HG03469 (cell line): ENCODE measurements around the gene CUBN.

Experiments used
- ATAC-seq: cut with Tn5 transposase; IDR thresholded peaks from one replicate; pipeline ENCODE4 v1.9.1; 2021; ENCODE audit warnings: mild to moderate bottlenecking, moderate library complexity, moderate number of reproducible peaks; ENCODE audit not compliant: unreplicated experiment

The CUBN gene

GRCh38 chr10:17043586-17043985, 86.0 kb downstream of the CUBN start:
- ATAC-seq = no peak

- no peak for ATAC-seq
Observed at GRCh38 chr10:17041626-17042520, 87.7 kb downstream of the CUBN start.

GRCh38 chr10:17038627-17039026, 91.0 kb downstream of the CUBN start:
- no peak for ATAC-seq

GRCh38 chr10:17037910-17038309, 91.7 kb downstream of the CUBN start:
- ATAC-seq = no peak

GRCh38 chr10:17035446-17035845, 94.2 kb downstream of the CUBN start:
- ATAC-seq = no peak

- ATAC-seq = no peak
Observed at GRCh38 chr10:17033529-17034260, 95.9 kb downstream of the CUBN start.

GRCh38 chr10:17031637-17032635, 97.7 kb downstream of the CUBN start:
- ATAC-seq = no peak

GRCh38 chr10:17029581-17030271, 99.9 kb downstream of the CUBN start:
- no peak for ATAC-seq

GRCh38 chr10:17029239-17029580, 100.4 kb downstream of the CUBN start:
- no peak for ATAC-seq

- no peak for ATAC-seq
Observed at GRCh38 chr10:17028798-17029197, 100.8 kb downstream of the CUBN start.

GRCh38 chr10:17026686-17027485, 102.7 kb downstream of the CUBN start:
- ATAC-seq = no peak

GRCh38 chr10:17025444-17026295, 103.9 kb downstream of the CUBN start:
- ATAC-seq = no peak

GRCh38 chr10:17024461-17024860, 105.2 kb downstream of the CUBN start:
- ATAC-seq = no peak

- peak; percentile 94 for ATAC-seq
Observed at GRCh38 chr10:17023386-17024298, 106.0 kb downstream of the CUBN start.

- no peak for ATAC-seq
Observed at GRCh38 chr10:17022896-17023295, 106.7 kb downstream of the CUBN start.

GRCh38 chr10:17022466-17022825, 107.2 kb downstream of the CUBN start:
- ATAC-seq = no peak

- no peak for ATAC-seq
Observed at GRCh38 chr10:17021656-17022465, 107.8 kb downstream of the CUBN start.
